HepG2 (cell line): ENCODE results near the gene SLC39A2. TPM values are rescaled to one million over a fixed set of nuclear protein-coding genes. Genes with fewer than 3 reads are reported as not detected.

Experiments used
- ATAC-seq: fragments of 200-7000 bp; cut with Tn5 transposase; 3 replicates; pipeline ENCODE4 v1.9.1; 2020; ENCODE audit warnings: mild to moderate bottlenecking, moderate library complexity
- BruUV-seq: library from RNA; stranded (reverse); fragments of 400-500 nt; replicated peaks from 2 replicates; lab custom pipeline; 2021; lab: Mats Ljungman, UMichigan
- CTCF ChIA-PET: fragments of 300-600 bp; formaldehyde crosslinking; extraction: SDS; loops from one replicate; lab custom pipeline; 2021; ENCODE audit warnings: low total read pairs, inconsistent platforms, low intra/inter-chr PET ratio; lab: Yijun Ruan, JAX
- POLR2A ChIA-PET: fragments of 350-600 bp; sonication (Branson Sonifier 250); formaldehyde crosslinking; loops from one replicate; lab custom pipeline; 2020; ENCODE audit warnings: antibody characterized with exemption, inconsistent platforms; lab: Yijun Ruan, JAX
- DNase-seq: peaks from one replicate; pipeline ENCODE4 v3.0.0-alpha.2; 2015; ENCODE audit warnings: low spot score
- FAIRE-seq: peaks from 3 replicates; lab custom pipeline; 2011; peaks lifted over from hg19 to GRCh38; lab: Jason Lieb, UNC
- H2AFZ ChIP-seq: one replicate; pipeline ENCODE4 v1.6.1; 2011; ENCODE audit warnings: low read length, inconsistent platforms
- H3K27ac ChIP-seq: fragments of 300-600 bp; 3 replicates; pipeline ENCODE4 v1.8.0; 2011; ENCODE audit warnings: mixed run types, mild to moderate bottlenecking, mixed read lengths, low read length, inconsistent platforms; ENCODE audit not compliant: insufficient read depth; ENCODE audit errors: extremely low read length
- H3K27me3 ChIP-seq, 2 experiments: fragments of 200-600 bp in 1 of 2; 2 replicates in 1 of 2; 3 replicates in 1 of 2; pipeline versions ENCODE4 v1.6.0 to v1.8.0; 2011; ENCODE audit warnings: low read length in 2 of 2, mild to moderate bottlenecking in 2 of 2, moderate library complexity in 2 of 2, inconsistent platforms in 1 of 2; ENCODE audit not compliant: insufficient read depth in 2 of 2, control insufficient read depth in 1 of 2
- H3K36me3 ChIP-seq, 2 experiments: fragments of 200-600 bp in 1 of 2; replicated peaks in 1 of 2; 2 replicates in 1 of 2; 3 replicates in 1 of 2; pipeline versions ENCODE4 v1.5.1 to v1.8.0; 2011; ENCODE audit warnings: low read length in 2 of 2, inconsistent platforms in 1 of 2; ENCODE audit not compliant: insufficient read depth in 2 of 2, control insufficient read depth in 1 of 2
- H3K4me1 ChIP-seq: 2 replicates; pipeline ENCODE4 v1.5.1; 2012; ENCODE audit warnings: low read length, inconsistent platforms; ENCODE audit not compliant: insufficient read depth
- H3K4me2 ChIP-seq: 2 replicates; pipeline ENCODE4 v1.6.0; 2011; ENCODE audit warnings: low read depth, low read length, inconsistent platforms
- H3K4me3 ChIP-seq, 3 experiments: fragments of 200-600 bp in 1 of 3; sonication (generic), shearing (Covaris generic) in 1 of 3; replicated peaks in 1 of 3; 2 replicates each; pipeline ENCODE4 v1.5.1; 2011 to 2016; ENCODE audit warnings: low read length in 3 of 3, inconsistent platforms in 2 of 3, low read depth in 2 of 3, mild to moderate bottlenecking in 2 of 3, control low read depth in 1 of 3, mixed read lengths in 1 of 3; ENCODE audit not compliant: insufficient read depth in 1 of 3
- H3K79me2 ChIP-seq: one replicate; pipeline ENCODE4 v1.6.1; 2011; ENCODE audit warnings: low read length, inconsistent platforms; ENCODE audit not compliant: insufficient read depth
- H3K9ac ChIP-seq: 2 replicates; pipeline ENCODE4 v1.6.0; 2011; ENCODE audit warnings: mild to moderate bottlenecking, low read depth, low read length, inconsistent platforms; ENCODE audit not compliant: insufficient read depth
- H3K9me3 ChIP-seq: 2 replicates; pipeline ENCODE4 v1.5.1; 2012; ENCODE audit warnings: mild to moderate bottlenecking, low read length
- H4K20me1 ChIP-seq: 2 replicates; pipeline ENCODE4 v1.6.0; 2011; ENCODE audit warnings: inconsistent platforms, mild to moderate bottlenecking, low read length, moderate library complexity; ENCODE audit not compliant: insufficient read depth
- DMAP1 ChIP-seq: IDR thresholded peaks from 2 replicates; pipeline ENCODE4 v1.6.1; 2016
- FOXK1 ChIP-seq: sonication (generic); formaldehyde crosslinking; IDR thresholded peaks from 2 replicates; pipeline ENCODE4 v1.4.0; 2020; ENCODE audit warnings: low read depth, missing genetic modification reagents, borderline replicate concordance
- GATA4 ChIP-seq: sonication (generic); IDR thresholded peaks from 2 replicates; pipeline ENCODE4 v1.6.1; 2016; ENCODE audit warnings: antibody characterized with exemption, low read depth, borderline replicate concordance
- MIER2 ChIP-seq: IDR thresholded peaks from 2 replicates; pipeline ENCODE4 v1.6.1; 2016; ENCODE audit warnings: missing biosample characterization, missing genetic modification reagents
- PHF20 ChIP-seq: sonication (generic); formaldehyde crosslinking; IDR thresholded peaks from 2 replicates; pipeline ENCODE4 v1.5.0; 2020; ENCODE audit warnings: mild to moderate bottlenecking, missing genetic modification reagents
- RAD51 ChIP-seq: fragments of 450-650 bp; IDR thresholded peaks from 2 replicates; pipeline ENCODE4 v1.6.1; 2016; ENCODE audit warnings: borderline replicate concordance
- TFAP4 ChIP-seq: sonication (generic); IDR thresholded peaks from 2 replicates; pipeline ENCODE4 v1.6.1; 2016; ENCODE audit warnings: low read depth, borderline replicate concordance
- ZHX2 ChIP-seq, 2 experiments: sonication (generic) in 1 of 2; formaldehyde crosslinking in 1 of 2; IDR thresholded peaks; 2 replicates each; pipeline versions ENCODE4 v1.6.1 to v1.9.0; 2014 to 2022; ENCODE audit warnings: antibody characterized with exemption in 1 of 2, borderline replicate concordance in 1 of 2, inconsistent platforms in 1 of 2, low read depth in 1 of 2, missing genetic modification reagents in 1 of 2
- ZNF10 ChIP-seq: sonication (generic); formaldehyde crosslinking; IDR thresholded peaks from 2 replicates; pipeline ENCODE4 v1.4.0; 2020; ENCODE audit warnings: mild to moderate bottlenecking, low read depth, missing genetic modification reagents, borderline replicate concordance
- ZNF205 ChIP-seq: IDR thresholded peaks from 2 replicates; pipeline ENCODE4 v1.6.1; 2018; ENCODE audit warnings: missing biosample characterization, missing genetic modification reagents
- WGBS: methylation state at CpG from one replicate; pipeline ENCODE4 v1.1.6; 2017; ENCODE audit warnings: low lambda C conversion rate; 5-methylcytosine and 5-hydroxymethylcytosine counted together
- in situ Hi-C: cut with HindIII; loops from 2 replicates; pipeline ENCODE4 v1.10.0; 2017; ENCODE audit warnings: low pct_unique_long_range_greater_than_20kb; ENCODE audit not compliant: extremely low pct_ligation_motif_present
- intact Hi-C: fragments of 100-400 bp; cut with micrococcal nuclease; formaldehyde crosslinking; loops from one replicate; pipeline ENCODE4 v1.10.0; 2022; ENCODE audit not compliant: unreplicated experiment
- polyA plus RNA-seq, 8 experiments: library from polyadenylated mRNA; depleted of rRNA in 3 of 8; stranded (reverse) in 7 of 8; unstranded in 1 of 8; fragments of >200 nt; fragmentation: Illumina TruSeq in 4 of 8; extraction: Trizol in 4 of 8; gene quantifications; 2 replicates each; pipeline versions ENCODE4 v1.2.1 to v1.2.3, GENCODE V29; 2011 to 2016; ENCODE audit warnings: low read depth in 4 of 8, missing spikeins in 1 of 8, mixed read lengths in 1 of 8; ENCODE audit not compliant: insufficient read depth in 1 of 8
- total RNA-seq, 5 experiments: library from RNA; depleted of rRNA; stranded (reverse); fragments of >200 nt; fragmentation: Illumina TruSeq; extraction: Trizol; gene quantifications; 2 replicates each; pipeline ENCODE4 v1.2.3, GENCODE V29; 2016; ENCODE audit warnings: low read depth in 1 of 5
- TF ChIP-seq, protein P1 (sequence below): sonication (generic); formaldehyde crosslinking; IDR thresholded peaks from 2 replicates; pipeline ENCODE4 v1.4.0; 2020; ENCODE audit warnings: mild to moderate bottlenecking, low read depth, missing genetic modification reagents
- TF ChIP-seq, protein P2 (sequence below): sonication (generic); formaldehyde crosslinking; IDR thresholded peaks from 2 replicates; pipeline ENCODE4 v1.5.1; 2020; ENCODE audit warnings: missing genetic modification reagents, mild to moderate bottlenecking, borderline replicate concordance

The SLC39A2 gene
- total and polyA plus RNA-seq, 2 of the 13 experiments (the other 11 are each of a cell fraction or from before 2014, with no cell fraction given): 0.08 to 0.11 TPM

DNA sequence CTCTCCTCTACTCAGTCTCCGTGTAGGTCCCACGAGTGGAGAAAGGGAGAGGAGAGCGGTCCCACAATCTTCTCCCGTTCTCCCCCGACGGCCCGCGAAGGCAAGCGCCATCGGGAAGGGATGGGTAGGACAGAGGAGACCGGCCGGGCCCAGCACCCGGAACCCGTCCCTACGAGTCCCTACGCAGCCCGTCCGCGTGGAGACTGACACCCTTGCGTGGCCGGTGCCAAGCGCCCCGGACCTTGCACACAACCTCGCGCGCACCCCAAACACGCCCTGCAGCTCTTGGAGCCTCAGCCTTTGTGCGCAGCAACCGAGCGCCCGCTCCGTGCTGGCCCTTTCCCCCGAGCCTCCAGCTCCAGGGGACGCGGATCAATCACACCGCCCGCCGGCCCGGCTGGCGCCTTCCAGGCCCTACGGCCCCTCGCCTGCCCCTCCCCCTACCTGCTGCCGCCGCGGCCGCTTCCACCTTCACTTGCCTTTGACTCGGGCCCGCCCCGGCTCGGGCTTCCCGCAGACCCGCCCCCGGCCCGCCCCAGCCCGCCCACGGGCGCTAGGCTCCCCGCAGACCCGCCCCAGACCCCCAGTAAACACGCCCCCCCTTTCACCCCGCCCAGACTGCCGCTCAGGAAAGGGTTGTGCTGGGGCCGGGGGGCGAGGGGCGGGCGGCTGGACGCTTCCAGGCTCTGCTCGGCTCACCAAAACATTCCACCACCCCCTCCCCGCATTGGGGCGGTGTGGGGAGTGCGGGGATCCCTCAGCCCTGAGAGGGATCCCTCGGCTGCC lies 25.7 kb downstream of the SLC39A2 start, which contains the start of gene NDRG2:
TSS of gene NDRG2 (minus strand) at position 477 of the 786 bp plus-strand sequence. CDS start 1,746 bp downstream, outside the sequence.
- Histone ChIP-seq H3K27ac (peak within 1 kb of the TSS; percentile 83), H4K20me1 (no peaks in the 10 kb centered on the region), H3K4me2 (peak within 1 kb of the TSS; percentile 92), H3K36me3 (peaks cover 16 to 21% of the 10 kb centered on the region in 2 experiments), H3K9ac (peak within 1 kb of the TSS; percentile 96), H3K9me3 (no peaks in the 10 kb centered on the region), H3K4me3 (peak within 1 kb of the TSS; percentile 65 to 96 (median 94)), H3K27me3 (no peaks in the 10 kb centered on the region; a peak in 1 of 5 replicates), H3K79me2 (peaks cover 13% of the 10 kb centered on the region), H2AFZ (no peak within 1 kb of the TSS), H3K4me1 (peaks cover 50% of the 10 kb centered on the region)
- DNase-seq (peak; percentile 84), ATAC-seq (peak; percentile 90), FAIRE-seq (no peak)
- POLR2A ChIA-PET: interaction anchor here (0.7 to 3.0 kb wide), 14 partner anchors 8 to 80 kb away, joined by 3 to 26 read pairs (median 4); partner anchors contain the start of gene ARHGEF40
- in situ Hi-C loops (no loop called here), intact Hi-C loops (loop anchor here (1.0 kb wide), 1 partner anchor 30 kb away; no protein-coding TSS in a partner anchor)
- CTCF ChIA-PET: interaction anchor here (0.8 to 0.9 kb wide), 2 partner anchors 10 to 16 kb away, joined by 3 to 4 read pairs; no protein-coding TSS in a partner anchor
- TSS peak; percentile 77 for BruUV-seq
- 5% methylated on average over 19 of the region's 72 CpGs for WGBS
- TF ChIP-seq, protein P1, sequence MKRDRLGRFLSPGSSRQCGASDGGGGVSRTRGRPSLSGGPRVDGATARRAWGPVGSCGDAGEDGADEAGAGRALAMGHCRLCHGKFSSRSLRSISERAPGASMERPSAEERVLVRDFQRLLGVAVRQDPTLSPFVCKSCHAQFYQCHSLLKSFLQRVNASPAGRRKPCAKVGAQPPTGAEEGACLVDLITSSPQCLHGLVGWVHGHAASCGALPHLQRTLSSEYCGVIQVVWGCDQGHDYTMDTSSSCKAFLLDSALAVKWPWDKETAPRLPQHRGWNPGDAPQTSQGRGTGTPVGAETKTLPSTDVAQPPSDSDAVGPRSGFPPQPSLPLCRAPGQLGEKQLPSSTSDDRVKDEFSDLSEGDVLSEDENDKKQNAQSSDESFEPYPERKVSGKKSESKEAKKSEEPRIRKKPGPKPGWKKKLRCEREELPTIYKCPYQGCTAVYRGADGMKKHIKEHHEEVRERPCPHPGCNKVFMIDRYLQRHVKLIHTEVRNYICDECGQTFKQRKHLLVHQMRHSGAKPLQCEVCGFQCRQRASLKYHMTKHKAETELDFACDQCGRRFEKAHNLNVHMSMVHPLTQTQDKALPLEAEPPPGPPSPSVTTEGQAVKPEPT (CRISPR knock-in tag): no peak
- TF ChIP-seq ZNF10 (CRISPR knock-in tag) (no peak), PHF20 (peak; percentile 58; the same call in 1 of the 2 replicates), ZHX2 (IDR thresholded peaks at IDR 0.05; ENCODE audit: low read depth) (no peak), ZHX2 (CRISPR knock-in tag; IDR thresholded peaks at IDR 0.05; ENCODE audit: borderline replicate concordance) (peak; percentile 47; the same call in 1 of the 2 replicates), DMAP1 (CRISPR knock-in tag) (peak; percentile 80), ZNF205 (CRISPR knock-in tag) (0 out of 2 replicates have a peak, but pooled peaks have one; percentile 32), MIER2 (0 out of 2 replicates have a peak, but pooled peaks have one; percentile 13), TFAP4 (peak; percentile 55; the same call in 1 of the 2 replicates), GATA4 (no peak), FOXK1 (CRISPR knock-in tag) (peak; percentile 49; the same call in 1 of the 2 replicates), RAD51 (no peak)
- TF ChIP-seq, protein P2, sequence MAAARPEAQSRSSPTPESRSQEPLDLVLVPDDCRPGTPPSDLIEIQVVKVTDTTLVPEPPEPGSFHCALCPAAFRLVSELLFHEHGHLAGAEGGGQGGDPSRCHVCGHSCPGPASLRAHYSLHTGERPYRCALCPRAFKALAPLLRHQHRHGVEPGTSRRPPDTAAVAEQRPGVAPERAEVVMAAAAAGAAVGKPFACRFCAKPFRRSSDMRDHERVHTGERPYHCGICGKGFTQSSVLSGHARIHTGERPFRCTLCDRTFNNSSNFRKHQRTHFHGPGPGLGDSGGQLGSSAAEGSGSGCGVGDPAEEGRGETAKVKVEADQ (CRISPR knock-in tag): 0 out of 2 replicates have a peak, but pooled peaks have one; percentile 17
